ENCODE results near the gene EPAS1. TPM values are rescaled to one million over a fixed set of nuclear protein-coding genes. Genes with fewer than 3 reads are reported as not detected.

The EPAS1 gene
- total and polyA plus RNA-seq, 2 of the 8 experiments (the other 6 are each of a cell fraction or from before 2014, with no cell fraction given) = 2.0 to 4.9 TPM

DNA sequence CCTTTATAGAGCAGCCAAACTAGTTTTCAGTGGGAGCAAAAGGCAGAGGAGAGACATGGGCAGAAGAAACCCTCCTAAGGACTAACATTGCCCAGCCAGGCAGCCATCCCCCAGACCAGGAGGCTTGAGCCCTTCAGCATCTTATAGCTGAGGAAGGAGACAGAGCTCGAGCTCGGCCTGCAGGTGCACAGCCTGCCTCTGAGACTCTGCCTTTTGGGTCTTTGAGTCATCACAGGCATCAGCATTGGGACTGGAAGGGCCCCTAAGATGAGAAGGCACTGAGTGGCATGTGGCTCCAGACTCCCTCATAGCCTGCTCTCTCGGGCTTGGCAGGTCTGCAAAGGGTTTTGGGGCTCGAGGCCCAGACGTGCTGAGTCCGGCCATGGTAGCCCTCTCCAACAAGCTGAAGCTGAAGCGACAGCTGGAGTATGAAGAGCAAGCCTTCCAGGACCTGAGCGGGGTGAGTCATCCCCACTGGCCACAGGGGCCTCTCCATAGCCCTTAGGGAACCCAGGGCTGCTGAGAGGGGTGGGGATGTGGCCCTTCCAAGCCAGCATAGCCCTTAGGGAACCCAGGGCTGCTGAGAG is 84.1 kb downstream of the EPAS1 start (continued):
- TF ChIP-seq, protein P1, sequence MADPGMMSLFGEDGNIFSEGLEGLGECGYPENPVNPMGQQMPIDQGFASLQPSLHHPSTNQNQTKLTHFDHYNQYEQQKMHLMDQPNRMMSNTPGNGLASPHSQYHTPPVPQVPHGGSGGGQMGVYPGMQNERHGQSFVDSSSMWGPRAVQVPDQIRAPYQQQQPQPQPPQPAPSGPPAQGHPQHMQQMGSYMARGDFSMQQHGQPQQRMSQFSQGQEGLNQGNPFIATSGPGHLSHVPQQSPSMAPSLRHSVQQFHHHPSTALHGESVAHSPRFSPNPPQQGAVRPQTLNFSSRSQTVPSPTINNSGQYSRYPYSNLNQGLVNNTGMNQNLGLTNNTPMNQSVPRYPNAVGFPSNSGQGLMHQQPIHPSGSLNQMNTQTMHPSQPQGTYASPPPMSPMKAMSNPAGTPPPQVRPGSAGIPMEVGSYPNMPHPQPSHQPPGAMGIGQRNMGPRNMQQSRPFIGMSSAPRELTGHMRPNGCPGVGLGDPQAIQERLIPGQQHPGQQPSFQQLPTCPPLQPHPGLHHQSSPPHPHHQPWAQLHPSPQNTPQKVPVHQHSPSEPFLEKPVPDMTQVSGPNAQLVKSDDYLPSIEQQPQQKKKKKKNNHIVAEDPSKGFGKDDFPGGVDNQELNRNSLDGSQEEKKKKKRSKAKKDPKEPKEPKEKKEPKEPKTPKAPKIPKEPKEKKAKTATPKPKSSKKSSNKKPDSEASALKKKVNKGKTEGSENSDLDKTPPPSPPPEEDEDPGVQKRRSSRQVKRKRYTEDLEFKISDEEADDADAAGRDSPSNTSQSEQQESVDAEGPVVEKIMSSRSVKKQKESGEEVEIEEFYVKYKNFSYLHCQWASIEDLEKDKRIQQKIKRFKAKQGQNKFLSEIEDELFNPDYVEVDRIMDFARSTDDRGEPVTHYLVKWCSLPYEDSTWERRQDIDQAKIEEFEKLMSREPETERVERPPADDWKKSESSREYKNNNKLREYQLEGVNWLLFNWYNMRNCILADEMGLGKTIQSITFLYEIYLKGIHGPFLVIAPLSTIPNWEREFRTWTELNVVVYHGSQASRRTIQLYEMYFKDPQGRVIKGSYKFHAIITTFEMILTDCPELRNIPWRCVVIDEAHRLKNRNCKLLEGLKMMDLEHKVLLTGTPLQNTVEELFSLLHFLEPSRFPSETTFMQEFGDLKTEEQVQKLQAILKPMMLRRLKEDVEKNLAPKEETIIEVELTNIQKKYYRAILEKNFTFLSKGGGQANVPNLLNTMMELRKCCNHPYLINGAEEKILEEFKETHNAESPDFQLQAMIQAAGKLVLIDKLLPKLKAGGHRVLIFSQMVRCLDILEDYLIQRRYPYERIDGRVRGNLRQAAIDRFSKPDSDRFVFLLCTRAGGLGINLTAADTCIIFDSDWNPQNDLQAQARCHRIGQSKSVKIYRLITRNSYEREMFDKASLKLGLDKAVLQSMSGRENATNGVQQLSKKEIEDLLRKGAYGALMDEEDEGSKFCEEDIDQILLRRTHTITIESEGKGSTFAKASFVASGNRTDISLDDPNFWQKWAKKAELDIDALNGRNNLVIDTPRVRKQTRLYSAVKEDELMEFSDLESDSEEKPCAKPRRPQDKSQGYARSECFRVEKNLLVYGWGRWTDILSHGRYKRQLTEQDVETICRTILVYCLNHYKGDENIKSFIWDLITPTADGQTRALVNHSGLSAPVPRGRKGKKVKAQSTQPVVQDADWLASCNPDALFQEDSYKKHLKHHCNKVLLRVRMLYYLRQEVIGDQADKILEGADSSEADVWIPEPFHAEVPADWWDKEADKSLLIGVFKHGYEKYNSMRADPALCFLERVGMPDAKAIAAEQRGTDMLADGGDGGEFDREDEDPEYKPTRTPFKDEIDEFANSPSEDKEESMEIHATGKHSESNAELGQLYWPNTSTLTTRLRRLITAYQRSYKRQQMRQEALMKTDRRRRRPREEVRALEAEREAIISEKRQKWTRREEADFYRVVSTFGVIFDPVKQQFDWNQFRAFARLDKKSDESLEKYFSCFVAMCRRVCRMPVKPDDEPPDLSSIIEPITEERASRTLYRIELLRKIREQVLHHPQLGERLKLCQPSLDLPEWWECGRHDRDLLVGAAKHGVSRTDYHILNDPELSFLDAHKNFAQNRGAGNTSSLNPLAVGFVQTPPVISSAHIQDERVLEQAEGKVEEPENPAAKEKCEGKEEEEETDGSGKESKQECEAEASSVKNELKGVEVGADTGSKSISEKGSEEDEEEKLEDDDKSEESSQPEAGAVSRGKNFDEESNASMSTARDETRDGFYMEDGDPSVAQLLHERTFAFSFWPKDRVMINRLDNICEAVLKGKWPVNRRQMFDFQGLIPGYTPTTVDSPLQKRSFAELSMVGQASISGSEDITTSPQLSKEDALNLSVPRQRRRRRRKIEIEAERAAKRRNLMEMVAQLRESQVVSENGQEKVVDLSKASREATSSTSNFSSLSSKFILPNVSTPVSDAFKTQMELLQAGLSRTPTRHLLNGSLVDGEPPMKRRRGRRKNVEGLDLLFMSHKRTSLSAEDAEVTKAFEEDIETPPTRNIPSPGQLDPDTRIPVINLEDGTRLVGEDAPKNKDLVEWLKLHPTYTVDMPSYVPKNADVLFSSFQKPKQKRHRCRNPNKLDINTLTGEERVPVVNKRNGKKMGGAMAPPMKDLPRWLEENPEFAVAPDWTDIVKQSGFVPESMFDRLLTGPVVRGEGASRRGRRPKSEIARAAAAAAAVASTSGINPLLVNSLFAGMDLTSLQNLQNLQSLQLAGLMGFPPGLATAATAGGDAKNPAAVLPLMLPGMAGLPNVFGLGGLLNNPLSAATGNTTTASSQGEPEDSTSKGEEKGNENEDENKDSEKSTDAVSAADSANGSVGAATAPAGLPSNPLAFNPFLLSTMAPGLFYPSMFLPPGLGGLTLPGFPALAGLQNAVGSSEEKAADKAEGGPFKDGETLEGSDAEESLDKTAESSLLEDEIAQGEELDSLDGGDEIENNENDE (IDR thresholded peaks at IDR 0.05; ENCODE audit: insufficient replicate concordance, low read length) = no peak
- TF ChIP-seq HDAC2 (IDR thresholded peaks at IDR 0.05; ENCODE audit: borderline replicate concordance in 1 of 2, low read depth in 2 of 2, low read length in 2 of 2) = no peak
- no peak for TF ChIP-seq CEBPB (IDR thresholded peaks at IDR 0.05; ENCODE audit: low read depth, low read length)
- TF ChIP-seq BCL11A (IDR thresholded peaks at IDR 0.05; ENCODE audit: low read depth in 2 of 2, low read length in 2 of 2) = no peak
- no peak for TF ChIP-seq SP4 (IDR thresholded peaks at IDR 0.05; ENCODE audit: low read length)
- TF ChIP-seq CBX5 (IDR thresholded peaks at IDR 0.05; ENCODE audit: low read depth, low read length) = no peak
- no peak for TF ChIP-seq ASH2L (IDR thresholded peaks at IDR 0.05; ENCODE audit: low read length)
- TF ChIP-seq GABPA (IDR thresholded peaks at IDR 0.05; ENCODE audit: borderline replicate concordance, insufficient read depth, low read length) = no peak
- TF ChIP-seq CBX8 (IDR thresholded peaks at IDR 0.05; ENCODE audit: borderline replicate concordance, low read depth, low read length) = no peak
